Measurements from ENCODE around the gene BUB1B.
"Not testable (repeated sequence)": the region's sequence is repeated elsewhere in the genome, so short reads cannot be mapped to it uniquely, and the experiment has no call there.

The BUB1B gene

DNA sequence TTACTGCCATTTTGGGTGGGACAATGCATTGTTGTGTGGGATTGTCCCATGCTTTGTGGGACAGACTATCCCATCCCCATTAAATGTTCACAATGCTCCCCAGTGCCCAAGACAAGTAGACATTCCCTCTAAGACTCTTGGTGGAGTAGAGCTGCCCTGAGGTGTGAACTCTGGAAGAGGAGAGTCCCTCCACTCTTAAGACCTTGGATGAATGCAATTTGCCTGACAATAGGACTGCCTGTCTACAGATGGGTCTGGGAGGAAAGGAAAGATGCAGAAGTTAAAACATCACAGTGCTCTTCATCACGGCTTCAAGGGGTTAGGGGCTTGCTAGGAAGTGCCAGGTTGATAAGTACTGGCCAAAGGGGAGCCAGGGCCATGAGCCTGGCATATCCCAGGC, 6.0 kb upstream of the BUB1B start:
- not testable (repeated sequence) for ATAC-seq; H3K4me3 Mint-ChIP-seq; DNase-seq (ENCODE audit: low spot score in 2 of 2); H3K4me1 Mint-ChIP-seq; H3K9me3 Mint-ChIP-seq; H3K36me3 Mint-ChIP-seq; H3K27ac Mint-ChIP-seq

- Mint-ChIP-seq H3K9me3 (no peaks in the 10 kb centered on the region), H3K27ac (peak overlapping the region; percentile 73), H3K36me3 (no peaks in the 10 kb centered on the region), H3K4me3 (no peak overlapping the region), H3K4me1 (peaks cover 6% of the 10 kb centered on the region)
- ATAC-seq = no peak
- DNase-seq (ENCODE audit: low spot score in 2 of 2) = no peak
These were observed 5.5 kb upstream of the BUB1B start for GRCh38 chr15:40155270-40155910.

DNA sequence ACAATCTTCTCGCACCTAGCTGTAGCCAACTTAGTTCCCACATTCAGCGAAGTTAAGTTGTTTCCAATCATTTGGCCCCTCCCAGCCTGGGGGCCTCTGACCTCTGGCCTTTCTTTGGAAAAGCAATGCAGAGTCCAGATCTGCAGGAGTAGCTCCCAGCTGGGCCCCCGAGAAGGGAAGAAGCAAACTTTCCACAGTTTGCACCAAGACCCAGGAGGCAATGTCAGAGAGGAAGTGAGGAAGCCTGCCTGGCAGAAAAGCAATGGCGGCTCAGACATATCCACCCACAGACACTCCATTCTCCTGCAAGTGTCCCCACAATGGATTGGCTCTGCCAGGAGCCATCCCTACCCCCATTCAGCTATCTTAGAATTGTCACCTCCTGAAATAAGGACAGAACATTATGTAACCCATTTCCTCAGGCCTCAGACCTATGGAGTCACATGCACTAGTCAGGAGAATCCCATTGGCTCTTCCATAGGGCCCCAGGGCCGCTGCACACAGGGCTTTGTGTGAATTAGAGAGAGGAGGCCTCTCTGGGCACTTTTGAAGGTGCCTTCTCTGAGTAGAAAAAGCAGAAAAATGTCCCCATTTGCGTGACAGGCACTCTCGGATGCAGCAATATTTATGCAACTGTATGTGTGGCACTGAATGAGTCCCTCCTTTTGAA, 3.0 kb upstream of the BUB1B start:
- Mint-ChIP-seq H3K4me3 (no peak overlapping the region), H3K27ac (no peak overlapping the region), H3K9me3 (no peaks in the 10 kb centered on the region), H3K36me3 (no peaks in the 10 kb centered on the region), H3K4me1 (peaks cover 6% of the 10 kb centered on the region)
- ATAC-seq = no peak
- no peak for DNase-seq (ENCODE audit: low spot score in 2 of 2)

DNA sequence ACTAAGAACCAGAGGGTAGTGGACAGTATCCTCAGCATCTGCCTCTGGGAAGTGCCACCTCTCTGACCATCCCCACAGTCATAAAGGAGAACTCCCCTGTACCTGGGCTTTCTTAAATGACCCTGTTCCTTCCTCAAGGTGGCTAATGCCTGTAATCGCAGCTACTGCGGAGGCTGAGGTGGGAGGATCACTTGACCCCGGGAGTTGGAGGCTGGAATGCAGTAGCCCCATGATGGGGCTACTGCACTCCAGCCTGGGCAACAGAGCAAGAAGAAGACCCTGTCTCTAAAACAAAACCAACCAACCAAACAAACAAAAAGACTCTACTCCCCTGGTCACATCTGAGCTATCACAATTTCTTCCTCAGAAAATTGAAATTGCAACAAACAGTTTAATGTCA, 848 bp upstream of the BUB1B start:
- no peak for DNase-seq (ENCODE audit: low spot score in 2 of 2)
- Mint-ChIP-seq H3K36me3 (peaks cover 16% of the 10 kb centered on the region), H3K4me3 (no peak overlapping the region), H3K9me3 (no peaks in the 10 kb centered on the region), H3K4me1 (peaks cover 11% of the 10 kb centered on the region), H3K27ac (no peak overlapping the region)
- ATAC-seq = no peak

GRCh38 chr15:40161693-40162391, 973 bp downstream of the BUB1B start:
- H3K4me1 Mint-ChIP-seq = peaks cover 6% of the 10 kb centered on the region
- H3K9me3 Mint-ChIP-seq = no peaks in the 10 kb centered on the region
- H3K4me3 Mint-ChIP-seq = no peak overlapping the region
- H3K27ac Mint-ChIP-seq = no peak overlapping the region
- H3K36me3 Mint-ChIP-seq = peaks cover 34% of the 10 kb centered on the region
- ATAC-seq (no peak), DNase-seq (ENCODE audit: low spot score in 2 of 2) (no peak)

DNA sequence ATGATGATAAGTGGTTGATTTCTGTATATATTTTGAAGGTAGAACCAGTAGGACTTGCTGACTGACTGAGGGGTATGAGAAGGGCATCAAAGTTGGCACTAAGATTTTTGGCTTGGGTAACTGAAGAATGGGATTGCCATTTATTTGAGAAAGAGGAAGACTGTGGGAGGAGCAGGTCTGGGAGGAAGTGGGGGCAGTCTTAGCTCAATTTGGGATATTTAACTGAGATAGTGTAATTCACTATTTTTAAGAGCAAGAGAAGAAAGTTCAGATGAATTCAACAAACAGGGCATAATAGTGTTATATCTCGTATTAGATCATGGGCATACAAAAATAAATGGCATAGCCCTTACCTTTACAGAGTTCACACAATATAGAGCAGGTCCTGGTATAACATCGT, 1.7 kb downstream of the BUB1B start:
- DNase-seq (ENCODE audit: low spot score in 2 of 2) (no peak), ATAC-seq (no peak)
- Mint-ChIP-seq H3K4me1 (peaks cover 6% of the 10 kb centered on the region), H3K9me3 (no peaks in the 10 kb centered on the region), H3K36me3 (peaks cover 41% of the 10 kb centered on the region), H3K4me3 (no peak overlapping the region), H3K27ac (no peak overlapping the region)

DNA sequence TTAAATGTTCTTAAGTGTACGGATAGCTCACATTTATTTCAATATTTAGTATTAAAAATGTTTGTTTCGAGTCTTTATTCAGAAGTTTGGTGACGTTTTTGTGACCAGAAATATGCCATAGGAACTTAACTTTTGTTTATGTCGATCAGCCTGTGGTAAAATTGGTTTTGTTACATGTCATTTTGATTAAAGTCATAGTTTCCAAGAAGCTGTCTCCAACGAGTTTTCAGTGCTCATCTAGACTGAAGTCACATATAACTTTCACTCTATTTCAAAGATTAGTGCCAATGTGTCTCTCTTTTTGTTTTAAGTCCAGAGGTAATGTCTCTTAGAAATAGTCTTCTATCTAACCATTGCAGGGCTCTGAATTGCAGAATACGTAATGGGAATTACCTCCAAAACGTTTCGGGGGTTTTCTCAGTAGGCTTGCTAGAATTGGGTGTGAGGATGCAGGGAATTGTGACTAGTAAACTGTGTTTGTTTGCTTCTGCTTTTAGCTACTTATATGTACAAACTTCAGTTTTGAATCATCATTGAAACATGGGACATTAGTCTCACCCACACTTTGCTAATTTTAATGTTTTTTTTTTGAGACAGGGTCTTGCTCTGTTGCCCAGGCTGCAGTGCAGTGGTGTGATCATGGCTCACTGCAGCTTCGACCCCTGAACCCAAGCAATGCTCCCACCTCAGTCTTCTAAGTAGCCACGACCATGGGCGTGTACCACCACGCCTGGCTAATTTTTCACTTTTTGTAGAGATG, 3.0 kb downstream of the BUB1B start:
- Mint-ChIP-seq H3K36me3 (peaks cover 54% of the 10 kb centered on the region), H3K27ac (peak overlapping the region; percentile 30), H3K9me3 (no peaks in the 10 kb centered on the region), H3K4me3 (no peak overlapping the region), H3K4me1 (peaks cover 6% of the 10 kb centered on the region)
- DNase-seq (ENCODE audit: low spot score in 2 of 2) (no peak), ATAC-seq (peak; percentile 50)

GRCh38 chr15:40167374-40167773, 6.5 kb downstream of the BUB1B start:
- H3K4me3 Mint-ChIP-seq; H3K27ac Mint-ChIP-seq; ATAC-seq; DNase-seq (ENCODE audit: low spot score in 2 of 2); H3K9me3 Mint-ChIP-seq; H3K4me1 Mint-ChIP-seq: not testable (repeated sequence)
- H3K36me3 Mint-ChIP-seq = peaks cover 86% of the 10 kb centered on the region

- ATAC-seq (no peak), DNase-seq (ENCODE audit: low spot score in 2 of 2) (no peak)
- Mint-ChIP-seq H3K36me3 (peaks cover 43% of the 10 kb centered on the region), H3K4me1 (no peaks in the 10 kb centered on the region), H3K9me3 (no peaks in the 10 kb centered on the region), H3K4me3 (no peak overlapping the region), H3K27ac (no peak overlapping the region)
These were observed 14.3 kb downstream of the BUB1B start for GRCh38 chr15:40175160-40175559.

GRCh38 chr15:40182358-40183029, 21.6 kb downstream of the BUB1B start:
- Mint-ChIP-seq H3K4me1 (peaks cover 23% of the 10 kb centered on the region), H3K9me3 (no peaks in the 10 kb centered on the region), H3K4me3 (no peak overlapping the region), H3K27ac (peak overlapping the region; percentile 52), H3K36me3 (peaks cover 82% of the 10 kb centered on the region)
- no peak for ATAC-seq
- DNase-seq (ENCODE audit: low spot score in 2 of 2) = no peak

- Mint-ChIP-seq H3K4me3 (peak overlapping the region; percentile 4), H3K4me1 (peaks cover 23% of the 10 kb centered on the region), H3K9me3 (no peaks in the 10 kb centered on the region), H3K36me3 (peaks cover 91% of the 10 kb centered on the region), H3K27ac (no peak overlapping the region)
- ATAC-seq = no peak
- no peak for DNase-seq (ENCODE audit: low spot score in 2 of 2)
These were observed 23.0 kb downstream of the BUB1B start for GRCh38 chr15:40183636-40184463.

DNA sequence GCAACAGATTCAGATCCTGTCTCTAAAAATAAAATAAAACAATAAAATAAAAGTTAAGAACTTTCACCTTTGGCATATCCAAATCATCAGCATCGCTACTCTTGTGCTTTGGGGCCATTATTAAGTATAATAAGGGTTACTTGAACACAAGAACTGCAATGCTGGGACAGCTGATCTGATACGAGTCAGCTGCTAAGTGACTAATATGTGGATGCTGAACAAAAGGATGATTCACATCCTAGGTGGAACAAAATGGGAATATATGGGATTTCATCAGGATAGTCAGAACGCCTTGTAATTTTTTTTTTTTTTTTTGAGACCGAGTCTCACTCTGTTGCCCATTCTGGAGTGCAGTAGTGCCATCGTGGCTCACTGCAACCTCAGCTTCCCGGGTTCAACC, 29.7 kb downstream of the BUB1B start:
- Mint-ChIP-seq H3K4me1 (peaks cover 6% of the 10 kb centered on the region), H3K36me3 (peaks cover 85% of the 10 kb centered on the region), H3K4me3 (no peak overlapping the region), H3K9me3 (no peaks in the 10 kb centered on the region), H3K27ac (no peak overlapping the region)
- DNase-seq (ENCODE audit: low spot score in 2 of 2) (no peak), ATAC-seq (no peak)

DNA sequence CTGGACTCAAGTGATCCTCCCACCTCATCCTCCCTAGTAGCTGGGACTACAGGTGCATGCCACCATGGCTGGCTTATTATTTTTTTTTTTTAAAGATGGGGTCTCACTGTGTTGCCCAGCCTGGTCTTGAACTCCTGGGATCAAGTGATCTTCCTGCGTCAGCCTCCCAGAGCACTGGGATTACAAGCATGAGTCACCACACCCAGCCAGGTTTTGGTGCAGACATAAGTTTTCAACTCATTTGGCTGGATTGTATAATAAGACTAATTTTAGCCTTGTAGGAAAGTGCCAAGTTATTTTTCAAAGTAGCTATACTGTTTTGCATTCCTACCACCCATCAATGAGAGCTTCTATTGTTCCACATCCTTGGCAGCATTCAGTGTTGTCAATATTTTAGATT, 32.1 kb downstream of the BUB1B start:
- Mint-ChIP-seq H3K9me3 (no peaks in the 10 kb centered on the region), H3K27ac (no peak overlapping the region), H3K36me3 (peaks cover 80% of the 10 kb centered on the region), H3K4me1 (peaks cover 21% of the 10 kb centered on the region), H3K4me3 (no peak overlapping the region)
- no peak for DNase-seq (ENCODE audit: low spot score in 2 of 2)
- no peak for ATAC-seq

DNA sequence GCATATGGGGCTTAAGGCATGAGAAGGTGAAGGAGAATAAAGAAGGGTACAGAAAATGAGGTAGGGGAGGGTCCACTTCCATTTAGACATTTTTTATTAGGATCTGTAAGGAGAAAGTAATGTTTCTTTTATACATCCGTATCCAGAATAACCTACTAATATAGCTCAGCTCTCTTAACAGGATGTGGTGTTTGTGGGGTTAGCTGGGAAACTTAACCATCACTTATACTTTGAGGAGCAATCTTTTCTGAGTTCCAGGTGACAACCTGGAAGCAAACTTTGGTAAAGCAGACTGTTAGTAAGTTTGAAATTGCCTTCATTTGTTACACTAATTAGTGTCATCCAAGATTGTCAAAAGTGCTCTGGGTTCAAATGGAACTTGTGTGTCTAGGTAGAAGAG, 36.6 kb downstream of the BUB1B start:
- peaks cover 21% of the 10 kb centered on the region for H3K4me1 Mint-ChIP-seq
- ATAC-seq (peak; percentile 67), DNase-seq (ENCODE audit: low spot score in 2 of 2) (no peak)
- H3K27ac Mint-ChIP-seq = no peak overlapping the region
- no peak overlapping the region for H3K4me3 Mint-ChIP-seq
- peaks cover 84% of the 10 kb centered on the region for H3K36me3 Mint-ChIP-seq
- no peaks in the 10 kb centered on the region for H3K9me3 Mint-ChIP-seq
